Fibroblast of skin of abdomen (primary cell): ENCODE results near the gene POMC.
"Not testable (repeated sequence)": the region's sequence is repeated elsewhere in the genome, so short reads cannot be mapped to it uniquely, and the experiment has no call there.

Experiments
- DNase-seq: peaks from one replicate; pipeline ENCODE4 v3.0.0-alpha.2; 2013

Gene POMC

DNA sequence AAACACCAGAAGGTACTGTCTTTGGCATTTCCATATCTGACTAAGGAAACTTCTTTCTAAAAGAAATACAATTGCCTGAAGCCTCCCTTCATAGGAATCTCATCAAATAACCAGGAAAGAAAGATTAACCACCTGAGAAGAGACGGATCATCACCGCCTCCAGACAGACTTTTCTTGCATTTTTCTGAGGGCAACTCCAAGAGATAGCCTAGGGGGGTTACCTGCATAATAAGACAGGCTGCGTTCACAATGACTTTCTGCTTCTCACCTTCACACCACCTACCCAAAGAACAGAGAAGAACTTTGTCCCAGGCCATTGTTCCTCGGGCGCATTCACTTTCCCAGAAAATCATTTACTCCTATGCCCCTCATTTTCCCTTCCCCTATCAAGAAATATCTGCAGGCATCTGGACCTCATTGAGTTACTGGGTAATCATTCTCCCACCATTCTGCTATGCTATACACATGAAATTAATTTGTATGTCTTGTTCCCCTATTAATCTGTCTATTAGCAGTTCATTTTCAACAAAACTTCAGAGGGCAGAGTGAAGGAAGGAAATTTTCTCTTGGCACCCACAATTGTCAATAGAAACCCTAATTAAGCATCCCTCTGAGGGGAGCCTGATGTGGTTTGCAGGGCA is 8.3 kb upstream of the POMC start:
- no peak for DNase-seq

DNA sequence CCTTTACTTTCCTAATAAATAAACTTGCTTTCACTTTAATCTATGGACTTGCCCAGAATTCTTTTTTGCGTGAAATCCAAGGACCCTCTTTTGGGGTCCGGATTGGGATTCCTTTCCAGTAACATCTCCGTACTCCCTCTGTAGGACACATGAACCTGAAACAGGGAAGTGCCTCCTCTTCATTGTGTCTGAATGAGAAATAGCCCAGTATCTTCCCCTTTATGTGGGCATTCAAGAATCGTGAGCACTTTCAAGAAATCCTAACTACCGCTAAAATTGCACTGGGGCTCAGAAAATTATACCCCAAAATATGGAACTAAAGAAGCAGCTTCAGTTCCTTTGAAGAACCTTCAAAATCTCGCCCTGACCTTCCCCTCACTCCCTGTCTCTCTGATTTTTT is 7.8 kb upstream of the POMC start:
- no peak for DNase-seq

DNA sequence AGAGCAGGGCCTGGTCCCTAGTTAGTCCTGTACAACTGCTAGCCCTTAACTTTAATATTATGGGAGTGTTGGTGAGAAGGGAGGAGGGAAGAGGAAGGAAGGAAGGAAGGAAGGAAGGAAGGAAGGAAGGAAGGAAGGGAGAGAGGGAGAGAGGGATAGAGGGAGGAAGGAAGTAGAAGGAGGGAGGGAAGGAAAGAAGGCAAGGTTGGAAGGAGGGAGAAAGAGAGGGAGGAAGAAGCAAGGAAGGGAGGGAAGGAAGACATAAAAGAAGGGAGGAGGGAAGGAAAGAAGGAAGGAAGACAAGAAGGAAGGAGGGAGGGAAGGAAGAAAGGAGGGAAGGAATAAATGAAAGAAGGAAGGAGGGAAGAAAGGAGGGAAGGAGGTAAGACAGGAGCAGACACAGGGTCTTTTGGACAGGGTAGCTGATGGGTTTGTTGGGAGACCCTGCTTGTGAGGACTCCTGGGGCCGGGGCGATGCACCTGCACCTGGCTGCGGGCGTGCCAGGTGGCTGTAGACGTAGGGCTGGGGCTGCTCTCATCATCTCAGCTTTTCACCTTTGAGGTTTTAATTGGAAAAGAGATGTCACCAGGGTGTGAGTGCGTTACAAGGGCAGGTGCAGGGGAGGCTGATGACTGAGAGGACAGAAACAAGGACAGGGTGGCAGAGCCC is 5.9 kb upstream of the POMC start:
- no peak for DNase-seq

DNA sequence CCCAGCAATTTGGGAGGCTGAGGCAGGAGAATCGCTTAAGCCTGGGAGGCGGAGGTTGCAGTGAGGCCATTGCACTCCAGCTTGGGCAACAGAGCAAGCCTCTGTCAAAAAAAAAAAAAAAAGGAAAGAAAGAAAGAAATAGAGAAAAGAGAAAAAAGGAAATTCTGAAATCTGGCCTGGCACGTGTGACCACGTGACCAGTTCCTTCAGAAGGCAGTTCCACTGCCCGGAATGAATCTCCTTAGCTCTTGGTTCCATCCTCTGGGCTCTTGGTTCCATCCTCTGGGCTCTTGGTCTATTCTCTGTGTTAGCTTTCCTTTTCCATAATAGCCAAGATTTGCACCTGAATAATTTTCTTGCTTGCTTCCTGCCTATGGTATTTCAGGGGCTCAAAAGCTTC is 5.3 kb upstream of the POMC start:
- DNase-seq: no peak

DNA sequence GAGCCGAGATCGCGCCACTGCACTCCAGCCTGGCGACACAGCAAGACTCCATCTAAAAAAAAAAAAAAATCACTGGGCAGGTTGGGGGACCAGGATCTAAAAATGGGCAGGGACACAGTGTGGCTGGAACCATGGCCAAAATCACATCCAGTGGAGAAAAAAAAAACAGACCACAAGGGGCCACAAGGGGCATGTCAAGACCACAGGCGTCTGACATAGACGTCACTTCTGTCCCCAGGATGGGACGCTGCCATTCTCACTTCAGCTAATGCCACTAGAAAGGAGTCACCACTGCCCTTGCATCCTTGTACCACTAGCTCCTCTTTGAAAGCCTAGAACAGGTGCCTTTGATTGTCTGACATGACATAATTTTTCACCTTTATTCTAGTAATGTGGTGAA is 2.5 kb upstream of the POMC start:
- DNase-seq: no peak

DNA sequence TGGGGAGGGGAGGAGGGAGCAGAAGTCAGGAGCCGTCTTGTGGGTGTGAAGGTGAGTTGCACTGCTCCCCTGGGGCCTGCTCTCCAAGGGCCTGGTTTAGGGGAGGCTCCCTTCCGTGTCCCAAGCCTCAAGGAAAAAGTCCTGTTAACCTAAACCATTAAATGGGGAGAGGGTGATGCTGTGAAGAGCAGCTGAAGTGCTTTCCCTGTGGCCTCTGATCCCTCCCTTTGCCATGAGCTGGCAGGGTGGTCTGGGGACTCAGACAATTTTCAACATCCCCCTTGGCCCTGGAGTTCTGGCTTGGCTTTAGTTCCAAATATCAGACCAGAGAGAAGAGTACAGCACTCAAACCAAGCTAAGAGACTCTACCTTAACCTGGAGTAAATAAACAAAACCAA is 692 bp upstream of the POMC start:
- no peak for DNase-seq

DNA sequence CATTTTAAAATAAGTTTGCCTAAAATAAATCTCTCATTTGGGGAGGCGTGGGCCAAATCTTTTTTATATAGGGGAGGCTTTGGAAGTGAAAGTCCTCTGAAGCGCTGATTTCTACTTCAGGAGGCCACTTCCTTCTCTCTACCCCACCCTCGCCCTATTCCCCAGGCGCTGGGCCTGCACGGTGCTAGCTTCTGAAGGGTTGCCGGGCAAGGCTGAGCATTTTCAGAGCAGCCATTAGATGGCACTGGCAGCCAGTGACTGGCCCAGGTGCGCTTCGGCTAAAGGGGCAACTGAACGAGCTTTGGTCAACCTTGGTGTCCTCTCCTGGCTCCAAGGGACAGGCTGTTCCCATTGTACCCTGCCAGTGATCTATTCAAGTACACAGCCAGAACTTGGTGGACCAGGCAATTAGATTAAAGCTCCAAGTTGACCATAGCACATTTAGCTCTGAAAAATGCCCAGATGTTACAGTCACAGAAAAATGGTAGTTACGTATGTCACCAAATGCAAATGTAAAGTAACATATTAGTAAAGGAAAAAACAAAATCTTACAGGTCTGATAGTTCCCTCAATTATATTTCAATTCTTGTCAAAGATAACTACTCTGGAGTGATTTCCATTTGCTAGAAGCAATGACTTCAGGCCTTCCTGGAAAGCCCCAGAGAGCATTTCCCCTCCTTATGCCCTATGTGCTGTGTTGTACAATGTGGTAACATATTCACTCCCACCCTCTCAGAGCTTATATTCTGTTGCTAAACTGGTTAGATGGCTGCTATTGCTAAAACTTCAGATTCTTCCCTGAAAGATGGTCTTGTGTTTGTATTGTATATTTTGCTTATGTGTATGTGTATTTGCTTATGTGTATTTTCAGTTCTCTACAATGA is 2.1 kb downstream of the POMC start:
- DNase-seq: no peak

DNA sequence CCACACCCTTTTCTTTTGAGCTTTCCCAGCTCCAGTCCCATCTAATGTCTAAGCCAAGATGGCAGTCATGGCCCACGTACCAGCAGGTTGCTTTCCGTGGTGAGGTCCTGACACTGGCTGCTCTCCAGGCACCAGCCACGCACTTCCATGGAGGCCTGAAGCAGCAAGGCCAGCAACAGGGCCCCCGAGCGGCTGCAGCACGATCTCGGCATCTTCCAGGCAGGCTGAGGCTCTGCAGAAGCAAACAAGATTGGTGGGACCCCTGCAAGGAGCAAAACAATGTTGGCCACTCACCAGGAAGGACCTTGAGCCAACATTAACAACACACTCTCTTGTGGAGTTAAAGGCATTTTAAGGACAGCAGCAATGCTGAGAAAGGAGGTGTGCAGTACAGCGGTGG is 3.8 kb downstream of the POMC start:
- no peak for DNase-seq

DNA sequence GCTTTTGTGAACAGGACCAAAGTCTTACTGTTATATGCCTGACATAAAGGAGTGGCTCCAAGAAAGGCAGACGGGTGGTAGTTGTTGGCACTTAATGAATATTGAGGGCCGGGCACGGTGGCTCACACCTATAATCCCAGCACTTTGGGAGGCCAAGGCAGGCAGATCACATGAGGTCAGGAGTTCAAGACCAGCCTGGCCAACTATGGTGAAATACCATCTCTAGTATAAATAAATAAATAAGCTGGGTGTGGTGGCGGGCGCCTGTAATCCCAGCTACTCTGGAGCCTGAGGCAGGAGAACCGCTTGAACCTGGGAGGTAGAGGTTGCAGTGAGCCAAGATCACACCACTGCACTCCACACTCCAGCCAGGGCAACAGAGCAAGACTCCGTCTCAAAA is 6.3 kb downstream of the POMC start:
- DNase-seq: not testable (repeated sequence)

DNA sequence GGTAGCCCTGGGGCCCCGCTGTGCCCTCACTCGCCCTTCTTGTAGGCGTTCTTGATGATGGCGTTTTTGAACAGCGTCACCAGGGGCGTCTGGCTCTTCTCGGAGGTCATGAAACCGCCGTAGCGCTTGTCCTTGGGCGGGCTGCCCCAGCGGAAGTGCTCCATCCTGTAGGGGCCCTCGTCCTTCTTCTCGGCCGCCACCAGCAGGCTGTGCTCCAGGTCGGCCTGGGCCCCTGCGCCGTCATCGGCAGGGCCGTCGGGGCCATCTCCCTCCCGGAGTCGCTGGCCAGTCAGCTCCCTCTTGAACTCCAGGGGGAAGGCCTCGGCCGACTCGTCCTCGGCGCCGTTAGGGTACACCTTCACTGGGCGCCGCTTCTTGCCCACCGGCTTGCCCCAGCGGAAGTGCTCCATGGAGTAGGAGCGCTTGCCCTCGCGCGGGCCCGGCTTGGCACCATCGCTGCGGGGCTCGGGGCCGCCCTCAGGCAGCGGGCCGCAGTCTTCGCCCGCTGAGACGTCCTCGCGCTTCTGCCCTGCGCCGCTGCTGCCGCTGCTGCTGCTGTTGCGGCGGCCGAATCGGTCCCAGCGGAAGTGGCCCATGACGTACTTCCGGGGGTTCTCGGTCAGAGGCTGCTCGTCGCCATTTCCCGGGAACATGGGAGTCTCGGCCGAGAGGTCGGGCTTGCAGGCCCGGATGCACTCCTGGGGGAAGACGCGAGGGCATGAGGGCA is 7.2 kb downstream of the POMC start:
- DNase-seq: peak; percentile 69

DNA sequence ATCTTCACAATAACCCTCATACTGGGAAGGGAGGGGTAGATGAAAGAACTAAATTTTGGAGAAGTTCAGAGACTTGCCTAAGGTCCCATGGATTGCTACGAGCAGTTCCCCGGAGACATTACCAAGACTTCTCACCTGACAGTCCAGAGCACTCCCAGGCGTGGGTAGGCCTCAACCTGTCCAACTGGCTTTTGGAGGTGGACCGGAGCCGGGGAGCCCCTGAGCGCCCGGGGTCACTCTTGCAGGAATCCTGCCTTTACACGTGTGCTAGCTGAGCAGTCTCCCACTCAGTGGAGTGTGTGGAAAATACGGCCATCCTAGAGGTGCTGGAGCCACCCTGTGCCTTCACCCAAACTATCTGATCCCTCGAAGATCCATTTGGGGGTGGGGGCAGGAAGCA is 8.0 kb downstream of the POMC start:
- DNase-seq: no peak

DNA sequence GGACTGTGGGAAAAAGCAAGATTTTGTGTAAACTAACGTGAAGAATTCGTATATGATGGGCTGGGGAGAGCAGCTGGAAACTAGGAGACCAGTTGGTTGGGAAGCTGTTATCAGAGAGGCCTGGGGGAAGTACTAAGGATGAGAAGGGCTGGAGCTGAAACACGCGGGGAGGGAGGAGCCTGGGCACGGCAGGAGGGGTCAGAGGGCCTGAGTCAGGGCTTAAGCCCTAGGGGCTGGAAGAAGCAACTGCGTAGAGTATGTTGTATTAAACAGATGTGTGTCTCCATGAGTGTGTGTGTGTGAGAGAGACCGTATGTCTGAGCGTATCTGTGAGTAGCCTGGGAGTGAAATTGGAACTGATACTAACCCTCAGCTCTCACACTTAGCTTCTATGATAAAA is 8.4 kb downstream of the POMC start:
- peak; percentile 25 for DNase-seq

DNA sequence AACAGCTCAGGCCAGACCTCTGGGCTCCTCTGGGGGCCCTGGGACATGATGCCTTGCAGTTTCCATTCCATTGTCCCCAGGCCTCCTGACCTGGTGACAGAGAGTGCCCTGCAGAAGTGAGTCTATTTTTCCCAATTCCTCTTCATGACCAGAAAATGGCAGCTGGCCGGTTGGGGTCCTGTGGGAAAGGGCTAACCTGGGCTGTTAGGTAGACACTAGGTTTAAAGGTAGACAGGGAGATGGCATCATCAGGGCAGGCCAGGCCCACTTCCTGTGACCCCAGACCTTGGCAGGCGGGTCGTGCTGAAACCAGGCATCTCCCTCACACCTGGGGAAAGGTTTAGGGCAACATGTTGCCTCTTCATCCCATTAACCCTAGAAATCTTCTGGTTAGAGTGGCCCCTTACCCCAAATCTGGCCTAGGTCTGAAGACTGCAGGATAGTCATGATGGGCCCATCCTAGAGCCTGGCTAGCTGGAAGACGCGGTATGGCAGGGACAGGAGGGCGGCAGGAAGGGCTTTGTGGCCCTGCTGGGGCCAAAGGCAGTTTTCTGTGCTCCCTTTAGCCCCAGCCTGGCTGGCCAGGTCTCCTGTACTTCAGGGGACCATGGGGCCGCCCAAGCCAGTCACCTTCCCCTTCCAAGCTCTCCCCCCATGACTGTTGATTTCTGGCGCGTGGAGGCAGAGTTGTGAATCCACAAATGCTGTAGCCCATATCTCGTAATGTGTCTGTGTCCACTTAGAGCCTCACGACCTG is 10.1 kb downstream of the POMC start:
- DNase-seq: no peak

DNA sequence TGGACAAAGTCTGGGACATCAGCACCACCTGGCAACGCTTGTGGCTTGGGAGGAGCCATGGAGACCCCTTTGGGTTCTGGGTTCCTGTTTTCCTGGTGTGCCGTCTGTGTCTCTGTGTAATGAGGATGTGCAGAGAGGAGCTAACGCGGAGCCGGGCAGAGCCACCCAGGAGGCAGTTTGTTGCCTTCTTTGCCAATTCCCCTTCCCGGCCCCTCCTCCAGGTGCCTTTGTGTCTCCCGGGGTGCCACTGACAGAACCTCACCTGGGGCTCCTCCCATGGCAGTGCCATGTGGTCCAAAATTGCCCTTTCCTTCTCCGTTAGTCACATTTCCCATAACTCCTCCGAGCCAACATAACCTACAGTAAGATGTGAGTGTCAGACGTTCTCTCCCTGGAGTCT is 13.0 kb downstream of the POMC start:
- no peak for DNase-seq

DNA sequence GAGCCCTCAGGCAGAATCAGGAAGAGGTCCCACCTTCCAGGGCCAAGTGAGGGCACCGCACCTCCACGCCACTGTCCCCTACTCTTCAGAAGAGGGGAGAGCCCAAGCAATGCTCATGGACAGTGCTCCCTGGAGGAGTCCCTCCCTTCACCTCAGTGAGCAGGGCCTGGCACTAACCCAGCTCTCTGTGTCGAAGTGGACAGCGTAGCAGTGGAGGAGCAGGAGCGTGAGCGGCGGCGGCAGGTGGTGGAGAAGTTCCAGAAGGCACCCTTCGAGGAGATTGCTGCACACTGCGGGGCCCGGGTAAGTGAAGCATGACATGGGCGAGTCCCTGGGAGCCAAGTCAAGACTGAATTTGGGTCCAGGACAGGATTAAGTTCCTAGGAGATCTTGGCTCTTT is 16.7 kb downstream of the POMC start:
- DNase-seq: no peak

DNA sequence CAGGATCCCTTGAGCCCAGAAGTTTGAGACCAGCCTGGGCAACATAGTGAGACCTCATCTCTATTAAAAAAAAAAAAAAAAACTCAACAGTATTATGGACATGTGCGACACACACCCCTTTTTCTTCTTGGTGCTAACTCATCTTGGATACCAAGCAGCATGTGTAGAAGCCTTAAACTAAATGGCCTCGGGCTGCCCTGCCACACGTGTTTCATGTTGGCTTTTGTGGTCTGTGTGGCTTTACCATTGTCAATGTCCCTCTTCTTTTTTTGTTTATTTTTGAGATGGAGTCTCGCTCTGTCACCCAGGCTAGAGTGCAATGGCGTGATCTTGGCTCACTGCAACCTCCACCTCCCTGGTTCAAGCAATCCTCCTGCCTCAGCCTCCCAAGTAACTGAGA is 17.4 kb downstream of the POMC start:
- not testable (repeated sequence) for DNase-seq

DNA sequence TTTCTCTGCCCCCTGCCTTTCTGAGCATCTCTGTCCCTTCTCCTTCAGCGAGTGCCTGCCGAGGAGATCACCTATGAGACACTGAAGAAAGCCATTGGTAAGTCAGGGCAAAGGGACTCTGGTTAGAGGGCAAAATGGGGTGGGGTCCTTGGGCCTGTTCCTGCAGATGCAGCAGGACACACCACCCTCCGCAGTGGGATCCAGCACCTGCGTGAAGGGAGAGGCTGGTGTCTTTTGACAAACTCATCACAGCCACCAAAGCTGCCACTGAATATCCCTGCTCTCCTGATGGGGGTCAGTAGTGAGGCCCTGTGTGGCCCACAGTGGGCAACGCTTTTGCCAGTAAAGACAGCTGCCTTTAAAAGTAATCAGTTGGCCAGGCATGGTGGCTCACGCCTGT is 18.7 kb downstream of the POMC start:
- DNase-seq: no peak

DNA sequence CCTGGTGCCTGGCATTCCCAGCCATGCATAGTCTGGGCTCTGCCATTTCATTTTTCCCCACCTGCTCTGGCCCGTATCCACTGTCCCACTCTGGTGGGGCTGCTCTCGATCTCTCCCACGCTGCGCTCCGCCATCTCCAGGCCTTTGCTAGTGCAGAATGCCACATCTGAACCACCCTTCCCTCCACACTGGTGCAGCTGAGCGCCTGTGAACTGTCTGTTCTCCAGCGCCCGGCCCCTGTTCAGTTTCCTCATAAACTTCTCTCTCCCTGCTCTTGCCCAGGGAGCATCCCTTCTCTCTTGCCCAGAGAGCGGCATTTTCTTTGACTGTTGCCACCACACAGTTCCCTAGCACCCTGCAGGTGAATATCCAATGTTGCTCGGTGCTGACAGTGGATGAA is 21.5 kb downstream of the POMC start:
- no peak for DNase-seq

DNA sequence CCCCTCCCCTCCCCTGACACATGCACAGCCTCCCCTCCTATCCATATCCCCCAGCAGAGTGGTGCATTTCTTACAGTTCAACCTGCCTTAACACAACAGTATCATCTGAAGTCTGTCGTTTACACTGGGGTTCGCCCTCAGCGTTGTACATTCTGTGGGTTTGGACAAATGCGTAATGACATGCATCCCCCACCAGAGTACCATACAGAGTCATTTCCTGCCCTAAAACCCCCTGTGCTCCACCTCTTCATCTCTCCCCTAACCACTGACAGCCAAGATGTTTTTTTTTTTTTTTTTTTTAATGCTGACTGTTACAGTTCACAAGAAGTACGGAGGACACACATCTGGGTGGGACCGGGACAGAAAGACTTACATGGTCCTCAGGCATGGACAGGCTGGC is 22.6 kb downstream of the POMC start:
- DNase-seq: no peak

DNA sequence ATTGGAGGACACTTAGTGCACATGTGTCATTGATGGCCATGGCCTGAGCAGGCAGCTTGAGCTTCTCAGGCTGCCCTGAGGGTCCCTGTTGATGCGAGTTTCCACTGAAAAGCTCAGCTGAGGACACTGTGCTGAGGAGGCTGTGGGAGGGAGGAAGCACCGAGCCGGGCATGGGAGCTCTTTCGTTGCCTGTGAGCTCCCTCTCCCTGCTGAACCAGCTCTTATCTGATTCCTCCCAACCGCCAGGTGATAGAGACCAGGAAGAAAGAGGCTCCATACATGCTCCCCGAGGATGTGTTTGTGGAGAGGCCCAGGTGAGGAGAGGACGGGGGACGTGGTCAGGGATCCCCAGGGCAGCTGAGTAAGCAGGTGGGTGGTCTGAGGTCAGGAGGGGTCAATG is 27.3 kb downstream of the POMC start:
- DNase-seq: no peak

DNA sequence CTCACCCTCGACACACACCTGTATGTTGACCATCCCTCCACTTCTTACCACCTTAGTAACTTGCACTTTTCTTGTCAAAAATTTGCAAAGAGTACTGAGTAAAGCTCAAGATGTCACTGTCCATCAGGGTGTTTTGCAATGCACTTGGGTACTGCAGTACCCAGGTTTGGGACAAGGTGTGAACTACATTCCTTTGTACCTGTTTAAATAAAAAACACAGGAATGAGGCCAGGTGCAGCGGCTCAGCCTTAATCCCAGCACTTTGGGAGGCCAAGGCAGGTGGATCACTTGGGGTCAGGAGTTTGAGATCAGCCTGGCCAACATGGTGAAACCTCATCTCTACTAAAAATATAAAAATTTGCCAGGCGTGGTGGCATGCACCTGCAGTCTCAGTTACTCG is 27.8 kb downstream of the POMC start:
- DNase-seq: not testable (repeated sequence)

DNA sequence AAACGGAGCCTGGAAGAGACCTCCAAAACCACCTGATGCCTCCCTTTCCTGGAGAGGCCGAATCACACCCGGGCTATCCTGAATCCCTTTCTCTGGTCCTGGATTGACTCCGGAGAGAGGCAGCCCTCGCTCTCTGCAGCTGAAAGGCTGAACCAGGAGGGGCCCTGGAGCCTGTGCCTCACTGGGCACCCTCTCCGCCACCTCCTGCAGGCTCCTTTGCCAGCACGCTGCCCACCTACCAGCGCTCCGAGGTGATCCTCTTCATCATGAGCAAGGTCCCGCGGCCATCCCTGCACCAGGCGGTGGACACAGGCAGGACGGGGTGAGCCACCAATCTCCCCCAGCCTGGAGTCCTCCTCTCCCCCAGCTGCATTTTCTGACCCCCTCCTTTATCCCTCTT is 35.7 kb downstream of the POMC start:
- DNase-seq: no peak

DNA sequence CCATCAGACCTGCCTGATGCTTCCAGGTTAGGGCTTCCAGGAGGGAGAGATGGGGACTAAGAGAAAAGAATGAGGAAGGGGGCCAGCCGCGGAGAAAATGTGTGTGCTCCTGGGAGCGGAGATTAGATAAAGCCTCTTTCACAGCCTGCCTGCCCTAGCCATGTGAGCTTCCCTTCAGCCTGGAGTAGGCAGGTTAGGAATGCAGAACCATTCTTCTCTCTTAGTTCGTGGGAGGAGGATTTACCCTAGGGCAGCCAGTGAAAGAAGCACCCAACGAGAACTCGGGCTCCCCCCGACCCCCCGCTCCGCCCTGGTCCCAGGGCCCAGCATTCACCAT is 36.1 kb downstream of the POMC start:
- no peak for DNase-seq
